ENCODE data around the gene ERCC3.
A peak's percentile ranks its signal among the peaks of the same experiment; 100 is the strongest.

ERCC3 gene

DNA sequence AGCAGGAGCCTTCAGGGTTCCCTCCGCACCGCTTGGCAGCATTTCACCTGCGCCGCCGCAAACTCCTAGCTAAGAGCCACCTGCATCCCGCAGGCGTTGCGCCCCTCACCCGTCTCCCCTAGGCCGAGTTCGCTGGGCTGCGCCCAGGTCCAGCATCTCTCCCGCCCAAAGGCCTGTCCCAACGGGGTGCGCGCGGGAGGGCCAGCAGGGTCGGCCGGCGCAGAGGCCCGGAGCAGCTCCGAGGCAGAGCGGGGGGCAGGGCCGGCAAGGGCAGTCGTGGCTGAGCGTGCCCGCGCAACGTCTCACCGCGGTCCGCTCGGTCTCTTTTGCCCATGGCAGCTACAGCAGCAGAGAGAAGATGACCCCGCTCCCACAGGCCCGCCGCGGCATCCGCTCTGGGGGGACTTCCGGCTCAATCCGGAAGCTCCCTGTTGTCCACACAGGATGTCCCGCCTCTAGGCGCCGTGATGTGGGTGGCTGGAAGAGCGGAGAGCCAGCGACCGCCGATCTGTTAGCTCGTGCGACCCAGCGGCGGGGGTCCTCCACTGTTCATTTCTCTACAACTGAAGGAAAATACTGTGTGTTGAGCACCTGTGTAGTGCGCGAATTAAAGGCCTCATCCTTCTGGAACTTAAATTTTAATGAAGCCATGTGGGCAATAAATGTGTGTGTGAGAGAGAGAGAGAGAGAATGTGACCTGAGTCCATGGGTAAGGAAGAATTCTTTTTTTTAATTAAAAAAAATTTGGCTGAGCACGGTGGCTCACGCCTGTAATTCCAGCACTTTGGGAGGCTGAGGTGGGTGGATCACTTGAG lies at the start of gene ERCC3:
Gene ERCC3 (minus strand): TSS at position 397 of the 815 bp plus-strand sequence. CDS start 63 bp downstream, at position 334.
- peak; percentile 51 for DNase-seq

DNA sequence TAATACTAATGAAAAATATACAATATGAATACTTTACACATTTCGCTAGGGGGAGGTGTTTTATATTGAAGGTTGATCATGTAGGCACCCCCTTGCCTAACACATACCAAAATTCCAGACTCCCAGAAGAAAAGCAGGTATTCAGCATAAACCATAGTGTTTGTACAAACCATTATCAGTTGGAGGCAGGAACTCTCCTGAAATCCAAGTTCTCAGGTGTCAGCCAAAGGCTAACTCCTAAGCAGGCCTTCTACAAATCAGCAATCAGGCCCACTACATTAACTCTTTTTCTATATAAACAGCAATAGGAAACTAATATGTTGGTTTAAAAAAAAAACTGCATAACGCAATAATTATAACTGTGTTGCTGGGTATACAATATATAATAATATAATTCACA lies 49.3 kb upstream of the ERCC3 start:
- DNase-seq, result no peak

DNA sequence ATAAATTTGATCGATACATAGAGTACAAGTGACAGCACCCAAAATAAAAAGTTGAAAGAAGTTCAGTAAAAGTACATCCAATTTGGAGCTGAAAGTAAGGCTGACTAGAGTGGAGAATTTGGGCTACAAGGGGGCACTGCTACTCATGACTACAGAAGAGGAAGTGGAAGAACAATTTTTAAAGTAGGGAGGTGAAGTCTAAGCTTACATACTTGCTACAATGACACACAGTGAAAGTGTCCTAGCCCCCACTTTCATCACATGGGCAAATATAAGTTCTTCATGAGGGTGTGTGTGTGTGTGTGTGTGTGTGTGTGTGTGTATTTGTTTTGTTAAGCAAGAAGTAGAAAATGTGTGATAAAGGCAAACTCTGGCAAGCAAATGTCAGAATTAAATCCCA lies 48.2 kb upstream of the ERCC3 start:
- no peak for DNase-seq

DNA sequence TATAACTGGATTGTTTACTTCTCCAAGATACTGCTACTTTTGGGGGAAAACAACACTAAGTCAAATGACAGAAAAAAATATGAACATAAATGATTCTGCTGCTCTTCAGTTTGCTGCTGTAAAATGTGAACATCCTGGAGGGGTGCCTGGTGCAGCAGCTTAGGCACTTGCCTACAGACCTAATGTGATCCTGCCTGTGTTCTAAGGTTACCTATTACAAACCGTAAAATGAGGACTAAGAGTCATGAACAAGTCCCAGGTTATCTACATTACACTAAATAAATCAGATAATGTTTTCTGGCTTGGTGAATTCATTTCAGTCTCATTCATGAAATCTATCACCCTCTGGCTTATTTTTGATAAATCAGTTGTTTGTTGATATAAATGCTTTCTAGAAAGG lies 38.4 kb upstream of the ERCC3 start:
- DNase-seq, result no peak

DNA sequence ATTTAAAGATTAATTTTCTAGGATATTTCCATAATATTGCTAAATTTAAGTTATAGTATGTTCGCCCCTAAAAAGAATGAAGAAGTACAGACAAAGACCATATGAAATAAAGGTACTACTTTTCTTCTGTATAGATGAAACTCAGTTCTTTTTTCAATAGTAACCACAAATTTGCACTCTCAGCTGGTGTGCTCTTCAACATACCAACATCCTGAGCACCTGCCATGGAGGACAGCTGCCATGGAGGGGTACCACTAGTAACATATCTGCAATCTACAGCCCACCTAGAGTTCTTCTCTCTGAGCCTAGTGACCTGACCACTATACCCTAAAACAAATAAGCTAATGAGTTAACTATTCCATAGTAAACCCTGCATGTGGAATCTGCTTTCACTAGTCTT lies 36.8 kb upstream of the ERCC3 start:
- no peak for DNase-seq

DNA sequence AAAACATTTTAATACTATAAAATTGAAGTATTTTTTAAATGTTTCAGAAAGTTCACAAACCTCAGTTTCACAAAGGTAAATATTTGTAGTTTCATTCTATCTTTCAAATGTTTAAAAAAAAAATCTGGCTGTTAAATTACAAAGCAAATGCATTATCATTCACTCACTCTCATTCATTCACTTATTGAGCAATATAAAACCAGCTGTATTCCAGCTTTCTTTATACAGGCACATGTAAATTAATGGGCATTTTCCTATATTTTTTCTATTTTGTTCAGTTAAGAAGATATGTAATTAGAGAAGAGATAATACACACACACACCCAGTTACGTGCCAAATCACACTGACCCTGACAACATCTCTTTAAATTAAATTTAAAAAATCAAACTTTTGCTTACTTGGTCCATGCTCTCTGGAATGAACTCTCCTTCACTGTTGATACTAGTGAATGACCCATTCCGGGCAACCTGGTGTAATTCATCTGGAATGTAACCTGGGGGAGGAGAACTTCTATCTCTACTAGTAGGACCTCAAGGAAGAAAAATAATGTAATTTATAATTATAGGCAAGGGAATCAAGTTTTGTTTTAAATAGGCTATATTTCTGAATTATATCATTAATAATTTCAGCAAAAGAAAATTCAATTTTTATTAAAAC lies 32.5 kb upstream of the ERCC3 start:
- DNase-seq, result no peak

DNA sequence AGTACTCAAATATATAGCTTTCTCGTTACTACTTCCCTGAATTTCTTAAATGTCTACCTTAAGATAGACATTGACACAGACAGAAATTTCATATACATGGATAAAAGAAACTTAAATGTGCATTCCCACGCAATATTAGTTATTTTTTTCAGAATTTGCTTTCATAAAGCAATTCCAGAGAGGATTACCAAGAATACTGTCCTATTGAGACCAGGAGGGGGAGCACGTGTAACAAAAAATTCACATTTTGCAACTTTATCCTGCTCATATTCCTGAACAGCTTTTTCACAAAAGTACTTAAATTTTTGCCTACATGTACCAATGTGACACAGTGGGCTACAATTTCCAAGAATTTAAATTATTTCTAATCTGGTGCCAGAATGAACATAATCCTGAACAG lies 30.7 kb upstream of the ERCC3 start:
- no peak for DNase-seq

DNA sequence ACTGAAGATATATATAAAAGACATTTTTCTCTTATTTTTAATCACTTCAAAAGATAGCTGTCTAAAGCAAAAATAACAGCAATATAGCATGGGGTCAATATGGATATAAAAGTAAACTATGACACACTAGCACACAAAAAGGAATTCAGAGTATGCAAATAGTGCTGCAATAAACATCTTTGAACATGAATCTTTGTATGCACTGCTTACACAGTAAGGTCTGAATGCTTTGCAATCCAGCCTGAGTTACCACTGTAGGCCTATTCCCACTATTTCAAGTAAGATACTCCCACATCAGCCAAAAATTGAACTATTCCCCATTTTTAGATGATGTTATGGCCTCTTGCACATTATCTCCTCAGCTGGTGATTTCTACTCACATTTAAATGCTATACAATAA lies 27.4 kb upstream of the ERCC3 start:
- no peak for DNase-seq

DNA sequence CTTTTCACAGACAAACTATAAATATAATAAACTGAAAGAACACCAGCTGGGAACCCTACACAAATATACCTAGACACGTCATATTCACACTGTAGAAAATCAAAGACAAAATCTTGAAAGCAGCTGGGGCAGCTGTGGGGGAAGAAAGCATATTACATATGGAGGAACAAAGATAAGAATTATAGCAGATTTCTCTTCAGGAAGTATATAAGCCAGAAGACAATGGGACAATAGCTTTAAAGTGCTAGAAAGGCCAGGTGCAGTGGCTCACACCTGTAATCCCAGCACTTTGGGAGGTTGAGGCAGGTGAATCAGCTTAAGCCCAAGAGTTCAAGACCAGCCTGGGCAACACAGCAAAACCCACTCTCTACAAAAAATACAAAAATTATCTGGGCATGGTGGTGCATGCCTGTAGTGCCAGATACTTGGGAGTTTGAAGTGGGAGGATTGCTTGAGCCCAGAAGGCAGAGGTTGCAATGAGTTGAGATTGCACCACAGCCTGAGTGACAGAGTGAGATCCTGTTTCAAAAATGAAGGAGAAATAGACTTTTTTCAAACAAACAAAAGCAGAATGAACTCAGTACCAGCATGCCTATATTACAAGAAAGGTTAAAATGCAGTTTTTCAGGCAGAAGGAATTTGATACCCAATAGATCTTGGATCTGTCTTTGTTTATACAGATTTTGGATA lies 26.8 kb upstream of the ERCC3 start:
- no peak for DNase-seq

DNA sequence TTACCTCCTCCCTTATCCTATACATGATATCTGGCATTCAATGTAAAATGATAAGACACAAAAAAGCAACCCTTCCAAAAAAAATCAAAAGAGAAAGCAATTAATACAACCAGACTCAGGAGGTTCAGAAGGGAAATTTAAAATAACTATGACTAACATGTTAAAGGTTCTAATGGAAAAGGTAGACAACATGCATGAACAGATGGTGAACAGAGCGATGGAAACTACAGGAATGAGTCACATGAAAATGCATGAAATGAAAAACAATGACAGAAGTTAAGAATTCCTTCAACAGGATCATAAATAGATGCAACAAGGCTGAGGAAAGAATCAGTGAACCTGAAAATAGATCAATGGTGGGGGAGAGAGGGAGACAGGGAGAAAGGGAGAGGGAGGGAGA lies 26.1 kb upstream of the ERCC3 start:
- no peak for DNase-seq

DNA sequence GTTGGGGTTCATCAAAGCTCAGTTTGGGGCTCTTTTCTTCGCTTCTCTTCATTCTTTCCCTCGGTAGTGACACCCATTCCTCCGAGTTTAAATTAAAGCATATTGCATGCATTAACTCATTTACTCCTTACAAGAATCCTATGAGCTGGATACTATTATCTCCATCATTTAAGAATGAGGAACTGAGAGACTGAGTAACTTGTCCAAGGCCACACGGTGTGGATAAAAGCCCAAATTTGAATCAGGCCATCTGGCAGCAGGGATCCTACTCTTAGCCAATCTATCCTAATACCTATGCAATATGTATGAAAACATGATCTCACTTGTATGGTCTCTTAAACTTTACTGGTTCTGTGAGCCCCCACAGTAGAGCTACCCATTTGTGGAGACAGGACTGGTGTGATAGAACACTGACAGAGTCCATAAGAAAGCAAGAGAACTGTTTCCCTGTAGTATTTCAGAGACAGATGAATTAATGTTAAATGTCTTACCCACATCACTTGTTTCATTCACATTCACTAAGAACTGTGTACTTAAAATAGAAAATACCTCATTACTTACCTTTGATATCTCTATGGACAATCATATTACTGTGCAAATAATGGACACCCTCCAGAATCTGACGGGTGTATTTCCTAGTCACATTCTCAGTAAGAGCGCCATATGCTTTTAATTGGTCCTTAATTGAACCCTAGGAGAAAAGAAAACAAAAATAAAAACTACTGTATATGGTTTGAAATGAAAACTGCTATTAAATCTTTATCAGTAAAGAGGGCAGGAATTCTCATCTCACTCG lies 20.4 kb upstream of the ERCC3 start:
- DNase-seq, result no peak

DNA sequence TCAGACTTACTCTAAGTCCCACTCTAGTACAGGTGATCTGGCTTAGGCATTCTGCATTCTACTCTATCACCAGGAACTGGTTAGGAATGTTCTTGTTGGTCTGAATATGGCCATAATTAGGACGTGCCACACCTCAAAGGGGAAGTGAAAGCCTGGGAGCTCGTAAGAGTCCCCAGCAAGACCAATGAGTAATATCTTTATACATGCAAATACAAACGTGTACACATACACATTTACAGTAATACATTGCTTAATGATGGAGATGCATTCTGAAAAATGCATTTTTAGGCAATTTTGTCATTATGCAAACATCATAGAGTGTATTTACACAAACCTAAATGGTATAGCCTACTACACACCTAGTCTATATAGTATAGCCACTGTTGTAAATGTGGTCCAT lies 19.5 kb upstream of the ERCC3 start:
- DNase-seq, result no peak

DNA sequence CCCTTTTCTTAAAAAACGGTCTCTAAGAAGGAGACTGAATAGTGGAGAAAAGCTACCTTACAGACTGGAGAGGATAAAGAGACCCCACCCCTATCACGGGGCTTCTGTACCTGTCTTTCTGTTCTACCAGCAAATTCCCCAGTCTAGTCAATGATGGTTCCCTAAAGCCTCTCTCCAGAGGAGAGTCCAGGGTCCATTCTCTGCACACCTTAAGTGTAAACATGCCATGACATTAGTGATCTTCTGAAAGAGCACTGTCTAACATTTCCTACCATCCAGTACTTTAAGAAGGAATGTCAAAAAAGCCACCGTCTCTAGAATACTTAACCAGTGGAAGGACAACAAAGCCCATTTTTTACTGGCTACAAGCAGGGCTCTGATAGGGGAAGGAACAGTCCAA lies 17.0 kb upstream of the ERCC3 start:
- no peak for DNase-seq

DNA sequence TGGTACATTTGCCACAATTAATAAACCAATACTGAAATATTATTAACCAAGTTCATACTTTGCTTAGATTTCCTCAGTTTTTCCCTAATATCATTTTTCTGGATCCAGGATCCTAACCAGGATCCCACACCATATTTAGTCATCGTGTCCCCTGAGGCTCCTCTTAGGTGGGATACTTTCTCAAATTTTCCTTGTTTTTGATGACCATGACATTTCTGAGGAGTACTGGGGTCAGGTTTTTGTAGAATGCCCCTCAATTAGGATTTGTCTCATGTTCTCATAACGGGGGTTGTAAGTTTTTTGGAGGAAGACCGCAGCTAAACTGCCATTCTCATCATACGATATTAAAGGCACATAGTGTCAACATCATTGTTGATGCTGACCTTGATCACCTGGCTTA lies 15.5 kb upstream of the ERCC3 start:
- DNase-seq, result no peak

DNA sequence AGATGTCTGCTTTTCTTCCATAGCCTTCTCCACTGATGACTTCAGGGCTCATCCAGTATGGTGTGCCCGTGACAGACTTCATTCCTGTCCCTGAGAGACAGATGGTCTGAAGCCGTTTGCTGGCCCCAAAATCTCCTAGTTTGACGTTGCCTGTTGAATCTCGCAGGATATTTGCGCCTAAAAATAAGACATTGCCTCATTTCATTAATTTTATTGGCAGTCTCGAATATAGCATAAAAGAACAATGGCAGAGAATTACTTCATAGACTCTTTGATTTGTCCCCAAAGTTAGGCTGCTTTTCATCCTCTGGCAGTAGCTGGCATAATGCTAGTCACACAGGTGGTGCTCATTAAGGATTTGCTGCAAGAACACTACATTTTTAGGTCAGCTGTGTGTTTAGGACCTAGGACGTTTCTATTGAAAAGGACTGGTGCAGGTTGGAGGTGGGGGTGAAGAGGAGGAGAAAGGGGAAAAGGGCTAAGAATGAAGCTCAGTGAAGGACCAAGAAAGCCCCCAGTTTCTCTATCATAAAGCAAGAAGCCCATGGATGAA lies 14.7 kb upstream of the ERCC3 start:
- no peak for DNase-seq

DNA sequence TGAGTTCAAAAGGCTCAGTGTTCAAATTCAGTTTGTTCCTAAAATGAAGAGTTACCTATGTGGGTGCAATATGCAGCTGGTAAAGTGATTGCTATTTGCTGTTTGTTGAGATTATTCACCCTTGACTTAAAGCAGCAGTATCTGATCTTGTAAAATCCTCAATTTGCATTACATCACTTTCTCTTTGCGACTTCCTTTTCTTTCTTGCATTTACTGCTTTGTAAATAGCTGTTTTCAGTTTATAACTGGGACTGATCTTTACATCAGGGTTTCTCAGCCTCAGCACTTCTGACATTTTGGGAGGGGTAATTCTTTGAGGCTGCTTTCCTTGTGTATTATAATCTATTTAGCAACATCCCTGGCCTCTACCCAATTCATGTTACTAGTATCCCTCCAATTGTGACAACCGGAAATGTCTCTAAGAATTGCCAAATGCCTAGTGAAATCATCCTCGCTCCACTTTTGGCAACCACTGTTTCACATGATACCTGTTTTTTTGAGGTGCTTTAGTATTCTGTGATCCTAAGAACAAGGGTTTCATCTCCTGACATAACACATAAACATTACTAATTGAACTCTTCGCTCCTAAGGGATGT lies 12.1 kb upstream of the ERCC3 start:
- no peak for DNase-seq

DNA sequence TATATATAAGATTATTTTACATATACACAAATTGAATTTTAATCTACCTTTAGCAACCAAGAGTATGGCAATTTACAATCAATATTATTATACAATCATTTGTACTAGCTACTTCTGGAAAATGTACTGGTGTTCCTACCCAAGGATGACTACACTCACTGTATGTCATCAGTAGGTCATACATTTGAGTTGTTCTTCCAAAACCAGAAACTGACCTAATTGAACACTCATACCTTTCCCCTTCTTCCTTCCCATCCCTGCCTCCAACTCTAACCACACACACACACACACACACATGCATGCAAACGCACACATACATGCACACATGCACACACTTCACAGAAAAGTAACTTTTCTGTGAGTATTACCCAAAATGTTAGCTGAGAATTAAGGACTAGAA lies 8.2 kb upstream of the ERCC3 start:
- no peak for DNase-seq

DNA sequence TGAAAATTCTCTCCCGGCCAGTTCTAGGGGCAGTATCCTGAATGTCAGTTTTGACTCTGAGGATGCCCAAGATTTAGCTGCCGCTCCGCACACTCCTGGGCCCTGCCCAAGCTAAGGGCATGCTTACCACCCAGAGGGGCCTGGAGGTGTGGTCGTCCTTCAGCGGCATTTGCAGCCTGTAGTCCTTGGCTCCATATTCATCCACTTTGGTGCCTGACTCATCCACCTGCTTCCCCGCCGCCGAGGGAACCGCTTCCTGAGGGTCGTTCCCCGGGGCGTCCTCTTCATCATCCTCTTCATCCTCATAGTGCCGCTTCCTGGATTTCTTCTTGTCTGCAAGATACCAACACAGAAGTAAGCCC lies 577 bp downstream of the ERCC3 start:
- no peak for DNase-seq

DNA sequence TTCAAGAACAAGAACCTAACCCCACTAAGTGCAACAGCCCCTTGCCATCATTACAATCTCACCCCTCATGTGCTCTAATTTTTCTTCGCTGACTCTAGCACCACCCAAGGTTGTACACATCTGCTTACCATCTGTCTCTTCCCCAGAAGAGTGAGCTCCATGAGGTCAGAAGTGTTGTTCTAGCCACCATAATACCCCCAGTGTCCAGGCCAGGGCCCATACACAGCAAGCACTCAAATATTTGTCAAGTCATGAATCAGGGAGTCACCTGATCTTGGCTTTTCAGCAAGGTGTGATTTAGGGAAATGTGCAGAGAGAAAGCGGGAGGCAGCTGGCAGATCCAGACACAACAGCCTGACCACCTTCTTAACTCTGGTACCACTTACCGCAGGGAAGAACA lies 5.7 kb downstream of the ERCC3 start:
- no peak for DNase-seq

DNA sequence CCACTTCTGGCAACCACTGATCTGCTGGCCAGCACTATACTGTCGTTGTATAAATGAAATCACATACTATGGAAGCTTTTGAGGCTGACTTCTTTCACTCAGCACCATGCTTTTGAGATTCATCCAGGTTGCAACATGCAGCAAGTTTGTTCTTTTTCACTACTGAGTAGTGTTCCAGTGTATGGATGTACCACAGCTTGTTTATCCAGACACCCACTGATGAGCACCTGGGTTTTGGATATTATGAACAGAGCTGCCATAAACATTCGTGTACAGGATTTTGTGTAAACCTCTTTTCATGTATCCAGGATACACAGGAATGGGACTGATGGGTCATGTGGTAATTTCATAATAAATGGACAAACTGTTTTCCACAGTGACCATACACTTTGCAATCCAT lies 10.7 kb downstream of the ERCC3 start:
- no peak for DNase-seq

DNA sequence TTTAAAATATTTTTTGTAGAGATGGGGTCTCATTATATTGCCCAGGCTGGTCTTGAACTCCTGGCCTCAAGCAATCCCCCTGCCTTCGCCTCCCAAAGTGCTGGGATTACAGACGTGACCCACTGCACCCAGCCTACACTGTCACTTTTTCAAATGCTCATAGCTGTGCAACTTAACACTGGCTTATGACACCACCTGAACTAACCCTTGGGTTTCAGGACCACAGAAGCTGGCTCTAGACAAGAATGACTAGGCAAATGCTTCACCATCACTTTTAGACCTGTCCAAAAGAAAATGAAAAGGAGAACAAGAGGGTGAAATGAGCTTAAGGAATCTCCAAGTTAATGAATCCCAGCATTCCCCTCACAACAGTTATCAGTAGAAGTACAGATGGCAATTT lies 13.3 kb downstream of the ERCC3 start:
- no peak for DNase-seq

DNA sequence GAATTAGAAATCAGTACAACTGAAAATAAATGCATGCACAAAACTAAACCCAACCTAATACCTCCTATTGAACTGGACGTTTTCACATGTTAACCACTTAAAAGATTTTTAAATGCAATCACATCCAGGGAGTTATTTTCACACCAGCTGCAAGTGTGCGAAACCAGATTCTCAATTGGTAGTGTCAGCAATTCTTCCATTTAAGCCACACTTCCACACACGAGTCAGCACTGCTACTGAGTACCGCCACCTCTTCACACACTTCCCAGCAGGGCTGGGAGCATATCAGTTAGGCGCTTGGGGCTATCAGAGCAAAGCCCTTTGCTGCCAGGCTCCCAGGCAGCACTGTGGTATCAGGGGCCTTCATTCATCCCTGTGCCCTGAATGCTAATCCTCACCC lies 14.2 kb downstream of the ERCC3 start:
- no peak for DNase-seq

DNA sequence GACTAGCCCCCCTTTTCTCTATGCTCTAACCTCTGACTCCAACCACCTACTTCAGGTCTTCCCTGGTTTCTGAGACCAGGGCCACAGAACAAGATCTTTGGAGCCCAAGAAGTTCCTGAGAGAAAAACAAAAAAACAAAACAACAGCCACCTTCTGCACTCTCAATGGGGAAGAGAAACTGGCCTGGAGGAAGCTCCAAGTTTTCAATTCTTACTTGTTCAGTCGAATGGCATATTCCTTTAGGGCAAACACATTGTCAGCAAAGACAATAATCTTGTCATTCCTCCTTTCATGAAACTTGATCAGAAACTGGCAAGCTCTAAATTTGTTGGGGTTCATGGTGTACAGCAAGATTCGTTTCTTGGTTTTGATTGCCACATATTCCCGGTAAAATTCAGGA lies 15.0 kb downstream of the ERCC3 start:
- DNase-seq, result no peak

Measured in T1000 (cell line).